ENCODE results near the gene IL17RE. TPM values are rescaled to one million over a fixed set of nuclear protein-coding genes. Genes with fewer than 3 reads are reported as not detected.

Gene IL17RE
- total and polyA plus RNA-seq, 9 of the 15 experiments (the other 6 are each of a cell fraction or from before 2014, with no cell fraction given), result 0.32 to 1.9 (median 0.51) TPM; not detected in 4

DNA sequence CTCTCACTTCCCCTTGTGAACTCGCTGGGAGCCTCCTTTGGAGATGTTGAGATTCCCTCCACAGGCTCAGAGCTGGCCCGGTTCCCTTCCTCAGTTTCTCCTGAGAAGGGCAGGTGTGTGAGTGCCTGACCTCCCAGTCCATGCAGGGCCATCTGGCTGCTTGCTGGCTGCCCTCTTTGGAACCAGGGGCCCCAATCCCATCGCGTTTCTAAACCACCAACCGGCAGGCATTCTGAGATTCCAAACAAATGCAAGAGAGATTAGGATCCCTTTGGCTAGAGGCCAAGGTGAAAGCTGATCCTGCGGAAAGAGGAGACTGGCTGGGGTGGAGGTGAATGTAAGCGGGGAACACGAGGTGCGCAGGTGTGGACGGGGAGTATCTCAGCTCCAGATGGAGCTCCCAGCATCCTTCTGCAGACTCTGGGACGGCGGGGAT is 52.4 kb downstream of the IL17RE start (continued):
- TF ChIP-seq RCOR1 (IDR thresholded peaks at IDR 0.05; ENCODE audit: borderline replicate concordance in 1 of 2, low read depth in 2 of 2, low read length in 2 of 2) (peak in 1 of 2 experiments; percentile 34; a peak in 1 of 4 replicates), CBFA2T2 (conservative IDR thresholded peaks at IDR 0.05) (no peak)
- TF ChIP-seq, protein P1, sequence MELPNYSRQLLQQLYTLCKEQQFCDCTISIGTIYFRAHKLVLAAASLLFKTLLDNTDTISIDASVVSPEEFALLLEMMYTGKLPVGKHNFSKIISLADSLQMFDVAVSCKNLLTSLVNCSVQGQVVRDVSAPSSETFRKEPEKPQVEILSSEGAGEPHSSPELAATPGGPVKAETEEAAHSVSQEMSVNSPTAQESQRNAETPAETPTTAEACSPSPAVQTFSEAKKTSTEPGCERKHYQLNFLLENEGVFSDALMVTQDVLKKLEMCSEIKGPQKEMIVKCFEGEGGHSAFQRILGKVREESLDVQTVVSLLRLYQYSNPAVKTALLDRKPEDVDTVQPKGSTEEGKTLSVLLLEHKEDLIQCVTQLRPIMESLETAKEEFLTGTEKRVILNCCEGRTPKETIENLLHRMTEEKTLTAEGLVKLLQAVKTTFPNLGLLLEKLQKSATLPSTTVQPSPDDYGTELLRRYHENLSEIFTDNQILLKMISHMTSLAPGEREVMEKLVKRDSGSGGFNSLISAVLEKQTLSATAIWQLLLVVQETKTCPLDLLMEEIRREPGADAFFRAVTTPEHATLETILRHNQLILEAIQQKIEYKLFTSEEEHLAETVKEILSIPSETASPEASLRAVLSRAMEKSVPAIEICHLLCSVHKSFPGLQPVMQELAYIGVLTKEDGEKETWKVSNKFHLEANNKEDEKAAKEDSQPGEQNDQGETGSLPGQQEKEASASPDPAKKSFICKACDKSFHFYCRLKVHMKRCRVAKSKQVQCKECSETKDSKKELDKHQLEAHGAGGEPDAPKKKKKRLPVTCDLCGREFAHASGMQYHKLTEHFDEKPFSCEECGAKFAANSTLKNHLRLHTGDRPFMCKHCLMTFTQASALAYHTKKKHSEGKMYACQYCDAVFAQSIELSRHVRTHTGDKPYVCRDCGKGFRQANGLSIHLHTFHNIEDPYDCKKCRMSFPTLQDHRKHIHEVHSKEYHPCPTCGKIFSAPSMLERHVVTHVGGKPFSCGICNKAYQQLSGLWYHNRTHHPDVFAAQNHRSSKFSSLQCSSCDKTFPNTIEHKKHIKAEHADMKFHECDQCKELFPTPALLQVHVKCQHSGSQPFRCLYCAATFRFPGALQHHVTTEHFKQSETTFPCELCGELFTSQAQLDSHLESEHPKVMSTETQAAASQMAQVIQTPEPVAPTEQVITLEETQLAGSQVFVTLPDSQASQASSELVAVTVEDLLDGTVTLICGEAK (IDR thresholded peaks at IDR 0.05), result no peak
- TF ChIP-seq, protein P1 (CRISPR knock-in tag; IDR thresholded peaks at IDR 0.05), result no peak

Data from K562 (cell line).